Measurements from ENCODE around the gene SNAPC1.

DNA sequence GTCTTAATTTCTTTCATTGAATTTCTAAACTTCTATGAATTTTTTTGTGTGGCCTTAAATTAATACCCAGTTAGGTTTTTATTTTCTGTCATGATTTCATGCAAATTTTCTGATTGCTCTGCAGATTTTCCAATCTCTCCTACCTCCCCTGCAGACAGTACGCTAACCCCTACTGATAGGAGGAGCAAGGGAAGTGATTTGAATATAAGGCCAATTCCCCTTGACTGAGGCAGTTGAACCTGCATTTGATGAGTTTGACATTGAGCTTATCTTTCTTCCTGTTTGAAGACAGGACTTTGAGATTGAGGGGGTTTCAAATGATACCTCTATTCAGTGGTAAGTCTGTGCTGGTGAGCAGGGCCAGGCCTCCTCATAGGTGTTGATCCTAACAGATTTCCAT is 74.6 kb downstream of the SNAPC1 start:
- TF ChIP-seq POLR2A (IDR thresholded peaks at IDR 0.05) (no peak), CTCF (IDR thresholded peaks at IDR 0.05) (no peak)
